Omental fat pad (tissue), 4 donors: ENCODE data around the gene ZDBF2. TPM values are rescaled to one million over a fixed set of nuclear protein-coding genes. Genes with fewer than 3 reads are reported as not detected.
"Not testable (repeated sequence)": the region's sequence is repeated elsewhere in the genome, so short reads cannot be mapped to it uniquely, and the experiment has no call there.

Source experiments
- ATAC-seq: fragments of 150-250 bp; one replicate; pipeline ENCODE4 v1.9.1; 2016; ENCODE audit warnings: mild to moderate bottlenecking, moderate library complexity; ENCODE audit not compliant: low FRiP score
- DNase-seq: peaks from one replicate; pipeline ENCODE4 v3.0.0-alpha.2; 2019; ENCODE audit warnings: low spot score
- CTCF ChIP-seq, 3 donors: fragments of 450-650 bp; IDR thresholded peaks; one replicate each; pipeline ENCODE4 v1.5.1; 2016 to 2017; ENCODE audit warnings: antibody characterized with exemption in 3 of 3, mild to moderate bottlenecking in 3 of 3, moderate library complexity in 2 of 3
- total RNA-seq, 4 donors: library from RNA; depleted of rRNA; stranded (reverse); fragments of >200 nt; gene quantifications; one replicate each; pipeline ENCODE4 v1.1.0, GENCODE V29; 2016

ZDBF2 gene
- total RNA-seq: 10 to 100 TPM in 2 of 4 donors, 1 to 10 TPM in 2; 8.4 to 25.4 (median 10.7) TPM

GRCh38 chr2:206274434-206275311, at the start of gene ZDBF2:
ZDBF2 (plus strand) TSS chr2:206274663; CDS start chr2:206281850, 7,187 bp downstream.
- no peak for DNase-seq
- peak; percentile 78 for ATAC-seq
- TF ChIP-seq CTCF (IDR thresholded peaks at IDR 0.05): no peak

GRCh38 chr2:206225435-206226232, 48.8 kb upstream of the ZDBF2 start:
- TF ChIP-seq CTCF (IDR thresholded peaks at IDR 0.05): no peak
- no peak for DNase-seq
- no peak for ATAC-seq

GRCh38 chr2:206228636-206229035, 45.8 kb upstream of the ZDBF2 start:
- not testable (repeated sequence) for ATAC-seq, DNase-seq

- no peak for DNase-seq
- TF ChIP-seq CTCF (IDR thresholded peaks at IDR 0.05): no peak
- no peak for ATAC-seq
Observed at GRCh38 chr2:206229642-206230041, 44.8 kb upstream of the ZDBF2 start.

- TF ChIP-seq CTCF (IDR thresholded peaks at IDR 0.05): no peak
- no peak for DNase-seq
- ATAC-seq: no peak
Observed at GRCh38 chr2:206230060-206230762, 44.3 kb upstream of the ZDBF2 start.

GRCh38 chr2:206231669-206232286, 42.7 kb upstream of the ZDBF2 start:
- TF ChIP-seq CTCF (IDR thresholded peaks at IDR 0.05): no peak
- ATAC-seq: no peak
- no peak for DNase-seq
